HG03060 (cell line): ENCODE results near the gene PISD.
"Not testable (repeated sequence)": the region's sequence is repeated elsewhere in the genome, so short reads cannot be mapped to it uniquely, and the experiment has no call there.

Experiments used
- ATAC-seq: cut with Tn5 transposase; IDR thresholded peaks from one replicate; pipeline ENCODE4 v1.9.1; 2021; ENCODE audit warnings: low read depth, moderate number of reproducible peaks; ENCODE audit not compliant: unreplicated experiment

Gene PISD

DNA sequence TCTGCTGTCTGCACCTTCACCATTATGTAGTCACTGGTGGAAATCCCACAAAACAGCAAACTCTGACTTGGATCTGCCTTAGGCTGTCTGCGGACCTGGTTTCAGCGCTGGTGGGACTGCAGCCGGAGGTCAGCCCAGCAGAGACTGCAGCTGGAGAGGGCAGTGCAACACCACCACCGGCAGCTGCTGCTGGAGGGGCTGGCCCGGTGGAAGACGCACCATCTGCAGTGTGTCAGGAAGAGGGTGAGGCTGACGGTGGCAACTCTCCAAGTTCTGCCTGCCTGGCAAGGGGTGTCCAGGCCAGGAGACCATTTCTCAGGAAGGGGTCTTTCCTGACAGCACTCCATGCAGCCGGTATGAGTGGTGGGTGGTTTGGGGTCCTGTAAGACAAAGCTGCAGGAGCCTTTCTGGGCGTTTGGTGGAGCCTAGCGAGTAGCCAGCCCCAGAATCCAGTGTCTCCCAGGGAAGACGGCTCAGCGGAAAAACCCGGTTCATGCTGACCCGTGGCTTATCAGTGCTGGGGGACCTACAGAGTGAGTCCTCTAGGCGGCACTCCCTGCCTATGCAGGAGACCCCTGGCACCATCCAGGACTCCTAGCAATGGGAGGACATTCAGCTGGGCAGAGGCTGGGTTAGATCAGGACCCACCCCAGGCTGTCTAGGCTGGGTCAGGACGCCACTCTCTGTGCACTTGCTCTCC, 50.8 kb downstream of the PISD start:
- ATAC-seq: no peak

DNA sequence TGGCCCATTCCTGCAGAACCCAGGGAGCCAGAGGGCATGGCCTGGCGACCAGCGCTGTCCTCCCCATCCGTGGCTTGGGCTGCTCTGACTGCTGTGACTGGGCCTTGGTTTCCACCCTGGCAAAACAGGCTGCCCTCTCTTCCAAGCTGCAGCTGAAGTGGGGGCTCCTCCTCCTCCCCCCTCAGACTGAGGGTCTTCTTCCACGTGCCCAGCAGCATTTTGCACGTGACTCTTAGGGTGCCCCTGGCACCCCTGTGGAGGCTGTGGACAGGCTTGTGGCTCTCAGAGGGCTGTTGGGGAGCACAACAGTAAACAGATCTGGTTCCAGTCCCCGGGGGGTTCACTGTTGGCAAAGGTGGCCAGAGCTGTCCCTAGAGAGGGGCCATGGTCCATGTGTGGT, 51.4 kb downstream of the PISD start:
- ATAC-seq: no peak

DNA sequence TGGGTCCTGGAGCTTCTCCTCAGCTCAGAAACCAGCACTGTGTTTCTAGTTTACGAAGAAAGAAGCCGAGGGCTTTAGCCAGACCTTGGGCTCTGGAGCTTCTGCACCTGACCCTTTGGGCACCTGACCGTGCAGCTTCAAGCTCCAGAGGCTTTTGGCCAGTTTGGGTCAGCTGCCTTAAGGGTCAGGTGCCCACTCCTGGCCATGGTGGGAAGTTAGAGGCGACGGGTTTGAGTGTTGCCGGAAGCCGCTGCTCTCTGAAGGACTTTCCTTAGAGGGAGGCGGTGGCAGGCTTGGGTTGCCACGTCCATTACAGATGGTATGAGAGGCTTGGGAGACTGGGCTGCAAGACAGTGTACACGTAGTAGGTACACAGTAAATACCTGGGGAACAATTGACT, 52.3 kb downstream of the PISD start:
- no peak for ATAC-seq

DNA sequence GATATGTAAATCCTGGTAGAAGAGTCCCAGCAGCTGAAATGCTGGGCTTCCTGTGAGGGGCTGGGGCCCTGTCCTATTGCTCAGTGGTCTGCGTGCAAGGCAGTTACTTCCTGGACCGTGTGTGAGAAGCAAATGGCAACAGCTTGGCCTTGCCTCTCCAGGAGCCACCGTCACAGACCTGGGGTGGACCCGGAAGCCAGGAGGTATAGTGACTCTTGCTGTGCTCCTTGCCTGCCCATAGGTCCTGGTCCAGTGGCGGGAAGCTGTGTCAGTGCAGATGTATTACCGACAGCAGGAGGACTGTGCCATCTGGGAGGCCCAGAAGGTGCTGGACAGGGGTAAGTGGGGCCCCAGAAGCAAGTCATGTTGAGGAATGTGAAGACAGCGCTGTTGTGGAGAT, 54.3 kb downstream of the PISD start:
- no peak for ATAC-seq

DNA sequence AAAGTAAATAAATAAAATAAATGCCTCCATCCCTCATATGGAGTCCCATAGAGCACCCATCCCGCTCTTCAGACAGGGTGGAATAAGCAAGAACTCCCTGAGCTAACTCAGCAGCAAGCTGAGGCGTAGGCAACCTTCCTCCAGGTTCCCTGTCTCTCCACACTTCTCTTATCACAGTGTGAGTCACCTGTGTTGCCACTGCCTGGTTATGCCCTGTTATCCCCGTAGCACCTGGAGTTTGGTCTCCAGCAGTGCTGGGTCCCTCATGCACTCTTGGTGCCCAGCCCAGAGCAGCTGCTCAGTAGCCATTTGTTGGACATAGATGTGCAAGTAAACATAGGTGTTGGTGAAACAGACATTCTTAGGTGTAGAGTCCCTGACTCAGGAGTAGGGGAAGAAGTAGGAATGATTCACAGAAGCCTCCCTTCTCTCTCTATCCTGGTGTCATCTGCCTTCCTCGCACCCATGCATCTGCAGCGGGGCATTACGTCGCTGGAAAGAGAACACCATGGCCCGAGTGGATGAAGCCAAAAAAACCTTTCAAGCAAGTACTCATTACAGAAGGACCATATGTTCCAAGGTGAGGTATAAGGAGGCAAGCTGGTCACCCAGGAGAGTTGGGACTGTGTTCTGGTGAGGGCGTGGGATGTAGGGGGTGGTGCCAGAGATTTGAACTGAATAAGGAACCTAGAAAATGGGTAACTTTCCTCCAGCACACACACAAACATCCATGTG, 56.0 kb downstream of the PISD start:
- ATAC-seq: no peak

DNA sequence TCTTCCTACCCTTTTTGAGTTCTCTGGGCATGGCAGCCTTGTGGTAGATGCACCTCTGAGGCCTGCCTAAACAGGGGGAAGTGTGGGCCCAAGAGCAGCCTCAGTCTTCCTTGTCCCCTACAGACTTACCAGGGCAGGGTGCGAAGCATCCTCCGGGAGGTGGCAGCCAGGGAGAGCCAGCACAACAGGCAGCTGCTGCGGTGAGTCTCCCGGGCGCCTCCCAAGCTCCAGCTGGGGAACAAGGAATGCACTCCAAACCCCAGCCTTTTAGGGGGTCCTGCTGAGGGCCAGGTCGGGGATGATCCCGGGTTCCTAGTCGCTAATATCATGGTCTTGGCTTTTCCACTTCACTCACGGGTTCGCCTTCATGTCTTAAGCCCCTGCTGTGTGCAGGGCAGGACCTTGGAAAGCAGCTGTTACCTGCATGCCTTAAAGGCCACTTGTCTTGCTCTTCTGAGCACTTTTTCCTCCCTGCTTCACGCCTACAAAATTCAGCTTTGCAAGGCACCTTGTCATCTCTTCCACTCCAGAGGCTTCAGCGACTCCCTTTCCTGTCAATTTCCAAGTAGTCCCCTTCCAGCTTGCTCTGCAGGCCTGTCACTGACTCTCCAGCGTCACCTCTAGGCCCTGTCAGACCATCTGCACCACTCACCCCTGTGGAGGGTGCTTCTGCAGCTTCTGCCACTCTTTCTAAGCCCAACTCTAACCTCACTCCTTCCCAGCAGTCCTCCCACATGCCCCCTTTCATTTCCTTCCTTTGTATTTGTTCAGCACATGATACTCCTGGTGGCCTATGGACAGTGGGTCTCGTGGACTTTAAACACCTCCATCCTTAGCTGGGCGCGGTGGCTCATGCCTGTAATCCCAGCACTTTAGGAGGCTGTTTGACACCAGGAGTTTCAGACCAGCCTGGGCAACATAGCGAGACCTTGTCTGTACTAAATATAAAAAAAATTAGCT, 57.0 kb downstream of the PISD start:
- no peak for ATAC-seq

DNA sequence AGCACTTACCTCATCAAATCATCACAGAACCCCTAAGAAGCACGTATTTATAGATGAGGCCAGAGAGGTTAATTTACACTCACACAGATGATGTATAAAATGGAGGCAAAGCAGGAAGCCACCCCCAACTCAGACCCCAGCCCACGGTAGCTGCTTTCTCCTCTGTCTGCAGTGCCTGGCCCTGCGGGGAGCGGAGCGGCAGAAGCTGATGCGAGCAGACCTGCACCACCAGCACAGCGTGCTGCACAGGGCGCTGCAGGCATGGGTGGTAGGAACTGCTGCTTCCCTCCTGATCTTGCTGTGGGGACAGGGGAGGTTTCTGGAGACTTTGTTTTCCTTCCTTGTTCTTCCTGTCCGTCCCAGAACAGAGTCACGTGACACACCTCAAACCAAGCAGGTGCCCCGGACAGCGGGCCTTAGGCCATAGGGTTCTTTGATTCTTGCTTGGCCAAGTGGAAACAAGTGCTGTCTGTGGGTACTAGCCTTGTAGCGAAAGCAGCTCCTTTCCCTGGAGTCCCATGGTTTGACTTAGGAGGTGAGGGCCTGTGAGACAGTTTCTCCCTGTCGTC, 57.8 kb downstream of the PISD start:
- ATAC-seq: no peak

DNA sequence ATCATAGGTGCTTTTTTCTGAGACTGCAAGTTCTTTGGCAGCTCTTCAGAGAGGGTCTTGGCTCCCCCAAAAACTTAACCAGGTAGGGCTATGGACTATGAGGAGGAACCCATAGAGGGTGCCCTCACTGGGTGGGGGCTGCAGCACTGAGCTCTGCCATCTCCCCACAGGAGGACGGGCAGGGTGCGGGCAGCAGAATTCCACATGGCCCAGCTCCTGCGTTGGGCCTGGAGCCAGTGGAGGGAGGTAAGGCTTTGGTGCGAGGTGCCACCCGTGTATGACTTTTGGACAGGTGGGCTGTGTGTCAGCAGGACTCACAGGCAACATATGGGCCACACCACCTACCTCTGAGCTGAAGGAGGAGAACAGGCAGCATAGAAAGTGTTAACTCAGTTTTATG, 58.4 kb downstream of the PISD start:
- ATAC-seq: no peak

DNA sequence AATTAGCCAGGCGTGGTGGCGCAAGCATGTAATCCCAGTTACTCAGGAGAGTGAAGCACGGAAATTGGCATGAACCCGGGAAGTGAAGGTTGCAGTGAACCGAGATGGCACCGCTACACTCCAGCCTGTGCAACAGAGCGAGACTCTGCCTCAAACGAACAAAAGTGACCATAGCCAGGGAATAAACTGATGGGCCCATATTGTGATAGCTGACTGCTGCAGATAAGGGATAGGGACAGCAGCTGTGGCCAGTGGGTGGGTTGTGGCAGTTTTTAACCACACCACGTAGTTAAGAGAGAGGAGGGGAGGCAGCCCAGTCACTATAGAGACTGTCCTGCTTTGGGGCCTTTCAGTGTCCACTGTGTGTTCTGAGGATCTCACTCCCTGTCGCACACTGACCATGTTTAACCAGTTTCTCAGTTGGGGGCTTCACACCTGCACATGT, 58.9 kb downstream of the PISD start:
- no peak for ATAC-seq

DNA sequence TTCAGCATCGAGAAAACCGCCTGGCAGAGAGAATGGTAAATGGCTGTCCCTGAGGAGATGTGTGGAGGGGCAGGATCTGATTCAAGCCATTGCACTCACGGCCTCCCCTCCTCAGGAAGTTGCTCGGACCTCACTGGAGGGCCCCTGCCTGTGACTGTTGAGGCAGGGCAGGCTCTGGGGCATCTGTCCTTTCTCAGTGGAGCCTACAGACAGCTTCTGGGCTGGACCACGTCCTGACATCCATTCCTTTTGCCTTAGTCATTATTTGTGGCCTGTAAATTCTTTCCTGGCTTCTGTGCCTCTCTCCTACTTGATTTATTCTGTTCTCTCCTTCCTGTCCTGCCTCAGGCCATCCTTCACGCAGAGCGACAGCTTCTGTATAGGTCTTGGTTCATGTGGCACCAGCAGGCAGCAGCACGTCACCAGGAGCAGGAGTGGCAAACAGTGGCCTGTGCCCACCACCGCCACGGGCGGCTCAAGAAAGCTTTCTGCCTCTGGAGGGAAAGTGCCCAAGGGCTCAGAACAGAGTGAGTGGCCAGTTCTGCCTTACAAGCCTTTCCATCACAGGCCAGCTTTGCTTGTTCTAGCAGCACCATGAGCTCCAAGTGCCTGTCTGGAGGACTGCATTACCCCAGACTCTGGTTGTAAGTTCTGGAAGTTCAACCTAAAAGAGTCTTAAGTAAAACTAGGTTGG, 59.6 kb downstream of the PISD start:
- ATAC-seq: no peak

DNA sequence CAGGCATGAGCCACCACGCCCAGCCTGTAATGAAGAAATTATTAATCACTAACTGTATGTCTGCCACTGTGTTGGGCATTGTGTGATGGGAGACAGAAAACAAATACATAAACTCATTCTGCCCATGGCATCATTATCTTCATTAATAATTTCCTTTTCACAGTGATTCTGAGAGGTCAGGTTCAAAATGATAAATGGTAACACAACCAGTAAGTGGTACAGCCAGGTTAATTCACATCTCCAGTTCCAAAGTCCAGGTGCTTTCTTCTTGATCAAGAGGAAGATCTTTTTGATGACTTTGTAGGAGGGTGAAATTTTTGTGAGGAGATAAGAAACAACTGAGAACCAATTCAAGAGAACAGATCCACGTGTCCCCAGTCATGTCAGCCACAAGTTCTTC, 66.7 kb downstream of the PISD start:
- no peak for ATAC-seq

DNA sequence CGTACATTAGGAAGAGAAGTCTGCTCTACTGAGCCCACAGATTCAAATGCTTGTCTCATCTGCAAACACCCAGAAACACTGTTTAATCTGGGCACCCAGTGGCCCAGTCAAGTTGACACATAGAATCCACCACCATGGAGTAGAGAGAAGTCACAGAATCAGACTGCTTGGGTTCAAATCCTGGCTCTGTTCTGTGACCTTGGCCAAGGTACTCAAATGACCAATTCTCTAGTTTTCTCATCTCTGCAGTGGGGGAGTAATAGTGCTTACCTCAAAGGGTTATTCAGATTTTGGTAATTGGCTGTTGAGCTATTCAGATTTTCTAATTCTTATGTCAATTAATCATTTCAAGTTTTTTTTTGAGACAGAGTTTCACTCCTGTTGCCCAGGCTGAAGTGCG, 71.9 kb downstream of the PISD start:
- not testable (repeated sequence) for ATAC-seq

DNA sequence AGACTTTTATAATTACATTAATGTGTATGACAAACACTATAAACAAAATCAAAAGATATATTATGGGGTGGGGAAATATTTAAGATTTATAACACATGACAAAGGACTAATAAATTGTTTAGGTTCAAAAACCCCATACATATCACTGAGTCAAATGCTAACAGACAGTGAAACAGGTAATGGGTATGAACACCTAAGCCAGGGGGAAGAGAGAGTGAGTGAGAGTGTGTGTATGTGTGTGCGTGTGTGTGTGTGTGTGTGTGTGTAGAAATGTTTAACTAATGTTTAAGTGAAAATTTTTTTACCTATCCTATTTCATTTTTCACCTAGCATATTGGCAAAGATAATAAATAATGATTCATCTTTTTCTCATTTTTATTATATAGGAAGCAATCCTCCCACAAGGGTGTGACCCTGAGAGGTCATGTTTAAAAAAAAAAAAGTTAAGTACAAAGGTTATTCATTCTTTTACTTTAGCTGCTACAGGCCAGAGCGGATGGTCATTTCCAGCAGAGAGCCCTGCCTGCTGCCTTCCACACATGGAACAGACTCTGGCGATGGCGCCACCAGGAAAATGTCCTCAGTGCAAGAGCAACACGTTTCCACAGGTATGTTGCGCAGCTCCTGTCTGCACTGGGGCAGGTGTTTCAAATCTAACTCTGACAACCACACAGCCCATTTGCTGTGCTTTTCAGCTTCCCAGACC, 72.9 kb downstream of the PISD start:
- no peak for ATAC-seq

DNA sequence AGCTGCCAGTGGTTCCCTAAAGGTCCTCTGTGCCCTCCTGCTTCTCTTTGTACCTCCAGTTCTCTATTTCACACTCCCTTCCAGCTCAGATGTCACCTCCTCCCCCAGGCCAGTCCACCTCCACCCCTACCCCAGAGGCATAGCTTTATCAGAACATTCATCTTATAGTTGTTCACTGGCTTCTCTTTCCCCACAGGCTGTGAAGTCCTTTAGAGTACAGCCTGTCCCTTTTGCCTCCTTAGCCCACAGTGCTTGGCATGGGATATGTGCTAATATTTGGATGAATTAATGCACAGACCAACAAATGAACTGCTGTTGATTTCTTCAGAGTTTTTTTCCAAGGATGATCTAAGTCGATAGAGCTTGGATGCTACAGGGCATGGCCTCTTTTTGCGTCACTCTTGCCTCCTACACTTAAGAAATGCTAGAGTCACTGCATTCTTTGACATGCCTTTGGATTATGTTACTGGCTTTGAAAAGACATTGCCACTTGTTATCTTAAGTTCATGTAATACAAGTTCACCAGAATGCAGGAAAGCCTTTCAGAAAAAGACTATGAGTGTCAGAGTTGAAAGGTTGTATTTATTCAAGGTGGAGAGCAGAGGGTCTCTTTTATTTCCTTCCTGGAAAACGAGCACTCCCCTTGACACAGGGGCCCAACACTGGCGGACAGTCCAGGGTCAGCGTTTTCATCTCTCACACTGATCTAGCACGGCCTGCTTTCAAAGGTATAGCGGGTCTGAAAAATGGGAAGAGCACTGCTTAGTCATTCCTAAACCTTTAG, 75.7 kb downstream of the PISD start:
- no peak for ATAC-seq

DNA sequence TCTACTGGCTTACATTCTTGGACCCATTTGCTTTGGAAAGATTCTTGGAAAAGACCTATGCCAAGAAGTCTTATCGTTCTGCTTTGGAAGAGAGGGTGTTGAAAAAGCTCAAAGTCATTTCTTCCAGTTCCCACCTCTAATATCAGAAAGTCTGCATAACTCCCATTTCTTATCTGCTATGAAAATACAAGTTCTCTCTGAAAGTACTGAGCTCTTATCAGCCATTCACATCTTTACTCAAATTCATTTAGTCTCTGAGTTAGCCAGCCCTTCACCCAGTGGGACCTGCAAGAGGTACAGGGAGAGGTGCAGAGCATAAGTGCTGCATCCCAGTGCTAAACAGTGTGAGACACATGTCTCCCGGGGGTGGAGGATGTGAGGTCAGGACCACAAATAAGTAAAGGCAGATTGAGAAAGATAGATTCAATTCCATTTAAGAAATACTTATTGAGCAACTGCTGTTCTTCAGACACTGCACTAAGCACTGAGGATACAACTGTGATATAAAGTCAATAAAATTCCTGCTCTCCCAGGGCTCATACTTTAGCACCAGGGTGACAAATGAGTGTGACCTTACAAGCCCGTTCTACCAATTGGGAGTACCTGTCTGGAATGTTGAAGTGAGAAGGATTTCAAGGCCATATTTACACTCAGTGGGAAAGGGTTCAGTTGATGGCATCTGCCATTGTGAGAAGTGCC, 76.7 kb downstream of the PISD start:
- no peak for ATAC-seq

DNA sequence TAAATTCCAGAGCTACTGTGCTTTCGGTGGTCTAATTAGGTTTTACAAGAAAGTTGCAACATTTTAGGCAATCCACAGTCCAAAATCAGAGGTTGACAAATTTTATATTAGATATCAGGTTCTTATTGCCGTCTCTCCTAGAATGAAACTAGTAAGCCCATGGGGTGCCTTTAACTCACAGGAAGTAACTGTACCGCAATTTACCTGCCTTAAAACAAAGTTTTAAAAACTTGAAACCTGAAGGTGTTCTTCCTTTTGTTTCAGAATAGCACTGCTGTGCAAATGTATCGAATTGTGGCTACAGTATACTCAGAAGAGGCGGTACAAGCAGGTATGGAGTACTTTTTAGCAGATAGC, 77.2 kb downstream of the PISD start:
- no peak for ATAC-seq

DNA sequence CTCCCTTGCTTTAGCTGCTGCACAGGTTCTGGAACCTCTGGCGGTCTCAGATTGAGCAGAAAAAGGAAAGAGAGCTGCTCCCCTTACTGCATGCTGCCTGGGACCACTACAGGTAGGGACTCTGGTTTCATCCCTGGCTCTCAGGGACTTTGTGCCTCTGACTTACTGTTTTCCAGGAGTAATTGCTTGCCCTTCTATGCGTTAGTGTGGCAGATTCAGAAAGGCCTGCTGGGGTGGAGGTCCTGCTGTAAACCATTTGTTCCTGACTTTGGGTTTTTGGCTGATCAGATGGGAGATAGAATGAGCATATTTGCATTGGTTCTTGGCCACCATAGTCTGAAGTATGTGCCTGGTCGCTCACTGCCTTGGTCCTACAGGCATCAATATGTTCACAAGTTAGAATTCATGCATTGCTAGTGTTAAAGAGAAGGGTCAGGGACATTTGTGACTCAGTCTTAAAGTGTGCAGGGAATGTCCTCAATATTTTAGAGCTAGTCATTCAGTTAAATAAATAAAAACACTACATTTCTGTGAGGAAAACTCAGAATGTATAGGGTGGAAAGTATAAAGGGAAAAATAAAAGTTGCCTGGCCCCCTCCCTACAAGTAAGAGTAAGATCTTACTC, 78.0 kb downstream of the PISD start:
- no peak for ATAC-seq

DNA sequence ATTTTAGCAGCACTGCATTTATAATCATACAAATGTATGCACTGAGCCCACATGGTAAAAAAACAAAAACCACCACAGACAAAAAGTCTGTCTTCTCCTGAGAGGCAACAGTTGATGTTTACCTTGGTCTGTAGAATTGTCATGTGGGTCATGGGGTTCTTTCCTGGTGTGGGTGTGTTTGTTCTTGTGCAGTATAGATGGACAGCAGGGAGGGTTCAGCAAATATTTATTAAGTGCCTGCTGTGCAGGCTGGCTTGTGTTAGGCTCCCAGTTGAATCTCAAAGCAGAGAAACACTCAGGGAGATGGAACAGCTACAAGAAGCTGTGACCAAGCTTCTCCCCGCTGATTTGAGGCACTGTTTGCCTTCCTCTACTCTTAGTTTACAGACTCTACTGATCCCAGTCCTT, 82.2 kb downstream of the PISD start:
- ATAC-seq: no peak
